Naive thymus-derived CD4-positive, alpha-beta T cell (primary cell): ENCODE results near the gene PCDHA13. TPM values are rescaled to one million over a fixed set of nuclear protein-coding genes. Genes with fewer than 3 reads are reported as not detected.
"Not testable (repeated sequence)": the region's sequence is repeated elsewhere in the genome, so short reads cannot be mapped to it uniquely, and the experiment has no call there.

ENCODE experiments used
- ATAC-seq: fragments of 150-1000 bp; cut with Tn5 transposase; 2 replicates; pipeline ENCODE4 v1.10.0; 2021; ENCODE audit warnings: mild to moderate bottlenecking, moderate library complexity
- CTCF ChIA-PET: fragments of 350-600 bp; sonication (Branson Sonifier 250); formaldehyde crosslinking; loops from one replicate; lab custom pipeline; 2021; ENCODE audit warnings: antibody characterized with exemption; lab: Charles Lee
- POLR2A ChIA-PET: fragments of 350-600 bp; sonication (Branson Sonifier 250); formaldehyde crosslinking; loops from one replicate; lab custom pipeline; 2021; ENCODE audit warnings: antibody characterized with exemption, inconsistent platforms; lab: Charles Lee
- DNase-seq, 9 donors: peaks; one replicate each; pipeline versions ENCODE4 v3.0.0 to v3.0.0-alpha.2; 2020 to 2022; ENCODE audit warnings: mixed read lengths in 1 of 9
- H3K27ac ChIP-seq: one replicate; pipeline ENCODE4 v1.7.0; 2013; ENCODE audit warnings: mild to moderate bottlenecking, low read depth, low read length, moderate library complexity
- H3K27me3 ChIP-seq, 2 donors: one replicate each; pipeline ENCODE4 v1.7.0; 2013; ENCODE audit warnings: low read length in 2 of 2, mild to moderate bottlenecking in 2 of 2, moderate library complexity in 2 of 2; ENCODE audit not compliant: control insufficient read depth in 2 of 2, insufficient read depth in 2 of 2
- H3K36me3 ChIP-seq, 3 experiments: 1 replicate in 2 of 3; 2 replicates in 1 of 3; pipeline ENCODE4 v1.7.0; 2013; ENCODE audit warnings: low read length in 3 of 3, mild to moderate bottlenecking in 3 of 3, moderate library complexity in 1 of 3; ENCODE audit not compliant: insufficient read depth in 3 of 3, control insufficient read depth in 2 of 3
- H3K4me1 ChIP-seq, 2 donors: one replicate each; pipeline ENCODE4 v1.7.0; 2013; ENCODE audit warnings: low read length in 2 of 2, mild to moderate bottlenecking in 2 of 2, moderate library complexity in 1 of 2; ENCODE audit not compliant: control insufficient read depth in 2 of 2, insufficient read depth in 2 of 2
- H3K4me3 ChIP-seq: 2 replicates; pipeline ENCODE4 v1.7.0; 2013; ENCODE audit warnings: mild to moderate bottlenecking, low read length
- H3K9me3 ChIP-seq, 3 experiments: 1 replicate in 2 of 3; 2 replicates in 1 of 3; pipeline ENCODE4 v1.7.0; 2013; ENCODE audit warnings: low read length in 3 of 3; ENCODE audit not compliant: control insufficient read depth in 2 of 3
- H3K27ac Mint-ChIP-seq, 9 donors: one replicate each; pipeline ENCODE4 v1.8.0; 2020 to 2022; ENCODE audit warnings: mixed read lengths in 9 of 9, mild to moderate bottlenecking in 8 of 9, moderate library complexity in 5 of 9, inconsistent platforms in 2 of 9
- H3K27me3 Mint-ChIP-seq, 5 donors: one replicate each; pipeline ENCODE4 v1.8.0; 2021 to 2022; ENCODE audit warnings: mixed read lengths in 5 of 5, mild to moderate bottlenecking in 1 of 5
- H3K36me3 Mint-ChIP-seq, 5 donors: one replicate each; pipeline ENCODE4 v1.8.0; 2020 to 2022; ENCODE audit warnings: mixed read lengths in 5 of 5, mild to moderate bottlenecking in 3 of 5, inconsistent platforms in 1 of 5
- H3K4me1 Mint-ChIP-seq, 7 donors: one replicate each; pipeline ENCODE4 v1.8.0; 2020 to 2022; ENCODE audit warnings: mixed read lengths in 7 of 7, mild to moderate bottlenecking in 3 of 7, inconsistent platforms in 1 of 7
- H3K4me3 Mint-ChIP-seq, 10 donors: one replicate each; pipeline ENCODE4 v1.8.0; 2020 to 2022; ENCODE audit warnings: mild to moderate bottlenecking in 10 of 10, mixed read lengths in 10 of 10, moderate library complexity in 6 of 10, inconsistent platforms in 2 of 10
- H3K9me3 Mint-ChIP-seq, 11 donors: one replicate each; pipeline ENCODE4 v1.8.0; 2020 to 2022; ENCODE audit warnings: mixed read lengths in 11 of 11, mild to moderate bottlenecking in 4 of 11, inconsistent platforms in 1 of 11, moderate library complexity in 1 of 11
- intact Hi-C, 2 donors: fragments of 100-400 bp; cut with micrococcal nuclease; formaldehyde crosslinking; loops; one replicate each; pipeline ENCODE4 v1.15.1; 2023
- polyA plus RNA-seq, 2 donors: library from polyadenylated mRNA; unstranded; fragments of 300-500 nt; fragmentation: Illumina TruSeq; gene quantifications; one replicate each; pipeline ENCODE4 v1.2.3, GENCODE V29; 2021
- total RNA-seq, 6 experiments: library from RNA in 5 of 6; stranded (reverse) in 5 of 6; gene quantifications; 1 replicate in 5 of 6; 2 replicates in 1 of 6; pipeline ENCODE4 v1.2.3 and lab custom pipeline; 2021 to 2026

The PCDHA13 gene
- total and polyA plus RNA-seq, 7 experiments from 2014 or later: not detected

GRCh38 chr5:140869555-140869886, 12.4 kb upstream of the PCDHA13 start:
- CTCF ChIA-PET: no interaction called here
- Mint-ChIP-seq H3K9me3 (peaks cover 0 to 65% (median 23%) of the 10 kb centered on the region in 11 donors), H3K4me3 (peak overlapping the region in 1 of 10 donors; percentile 20), H3K27me3 (peaks cover 0 to 63% (median 45%) of the 10 kb centered on the region in 5 donors), H3K4me1 (no peaks in the 10 kb centered on the region), H3K36me3 (peaks cover 0 to 11% (median 2%) of the 10 kb centered on the region in 5 donors), H3K27ac (peak overlapping the region in 1 of 9 donors; percentile 33)
- H3K9me3 ChIP-seq: peaks cover 0 to 19% (median 0%) of the 10 kb centered on the region in 3 experiments
- H3K27me3 ChIP-seq: peaks cover 0 to 16% of the 10 kb centered on the region in 2 donors
- POLR2A ChIA-PET: no interaction called here
- no peak overlapping the region for H3K4me3 ChIP-seq
- H3K36me3 ChIP-seq: no peaks in the 10 kb centered on the region
- DNase-seq: no peak
- no peaks in the 10 kb centered on the region for H3K4me1 ChIP-seq
- ATAC-seq: no peak
- no peak overlapping the region for H3K27ac ChIP-seq
- intact Hi-C loops: no loop called here

DNA sequence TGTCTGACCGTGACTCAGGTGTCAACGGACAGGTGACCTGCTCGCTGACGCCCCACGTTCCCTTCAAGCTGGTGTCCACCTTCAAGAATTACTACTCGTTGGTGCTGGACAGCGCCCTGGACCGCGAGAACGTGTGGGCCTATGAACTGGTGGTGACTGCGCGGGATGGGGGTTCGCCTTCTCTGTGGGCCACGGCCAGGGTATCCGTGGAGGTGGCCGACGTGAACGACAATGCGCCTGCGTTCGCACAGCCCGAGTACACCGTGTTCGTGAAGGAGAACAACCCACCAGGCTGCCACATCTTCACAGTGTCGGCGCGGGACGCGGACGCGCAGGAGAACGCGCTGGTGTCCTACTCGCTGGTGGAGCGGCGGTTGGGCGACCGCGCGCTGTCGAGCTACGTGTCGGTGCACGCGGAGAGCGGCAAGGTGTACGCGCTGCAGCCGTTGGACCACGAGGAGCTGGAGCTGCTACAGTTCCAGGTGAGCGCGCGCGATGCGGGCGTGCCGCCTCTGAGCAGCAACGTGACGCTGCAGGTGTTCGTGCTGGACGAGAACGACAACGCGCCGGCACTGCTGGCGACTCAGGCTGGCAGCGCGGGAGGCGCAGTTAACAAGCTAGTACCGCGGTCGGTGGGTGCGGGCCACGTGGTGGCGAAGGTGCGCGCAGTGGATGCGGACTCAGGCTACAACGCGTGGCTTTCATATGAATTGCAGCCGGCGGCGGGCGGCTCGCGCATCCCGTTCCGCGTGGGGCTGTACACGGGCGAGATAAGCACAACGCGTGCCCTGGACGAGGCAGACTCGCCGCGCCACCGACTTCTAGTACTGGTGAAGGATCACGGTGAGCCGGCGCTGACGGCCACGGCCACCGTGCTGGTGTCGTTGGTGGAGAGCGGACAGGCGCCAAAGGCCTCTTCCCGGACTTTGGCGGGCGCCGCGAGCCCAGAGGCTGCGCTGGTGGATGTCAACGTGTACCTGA, 11.4 kb upstream of the PCDHA13 start:
- Mint-ChIP-seq H3K4me1 (no peaks in the 10 kb centered on the region), H3K9me3 (peaks cover 0 to 71% (median 28%) of the 10 kb centered on the region in 11 donors), H3K36me3 (peaks cover 0 to 10% (median 2%) of the 10 kb centered on the region in 5 donors), H3K4me3 (no peak overlapping the region), H3K27ac (no peak overlapping the region), H3K27me3 (peaks cover 0 to 69% (median 50%) of the 10 kb centered on the region in 5 donors)
- intact Hi-C loops: no loop called here
- no peaks in the 10 kb centered on the region for H3K4me1 ChIP-seq
- ATAC-seq (no peak), DNase-seq (no peak)
- H3K4me3 ChIP-seq: no peak overlapping the region
- H3K36me3 ChIP-seq: no peaks in the 10 kb centered on the region
- ChIA-PET CTCF (no interaction called here), POLR2A (no interaction called here)
- no peak overlapping the region for H3K27ac ChIP-seq
- H3K9me3 ChIP-seq: peaks cover 0 to 21% (median 0%) of the 10 kb centered on the region in 3 experiments
- H3K27me3 ChIP-seq: peaks cover 0 to 10% of the 10 kb centered on the region in 2 donors

GRCh38 chr5:140875085-140876065, 6.5 kb upstream of the PCDHA13 start, which contains the start of gene PCDHA12:
TSS of gene PCDHA12 (plus strand) at chr5:140875308. CDS start at chr5:140875473, 165 bp downstream.
- H3K27ac Mint-ChIP-seq: peak within 1 kb of the TSS in 1 of 9 donors; percentile 52
- intact Hi-C loops: no loop called here
- no peaks in the 10 kb centered on the region for H3K4me1 Mint-ChIP-seq
- H3K36me3 Mint-ChIP-seq: peaks cover 0 to 21% (median 0%) of the 10 kb centered on the region in 5 donors
- DNase-seq (no peak), ATAC-seq (no peak)
- peaks cover 0 to 63% (median 61%) of the 10 kb centered on the region in 5 donors for H3K27me3 Mint-ChIP-seq
- H3K4me3 Mint-ChIP-seq: peak within 1 kb of the TSS in 1 of 10 donors; percentile 20
- Histone ChIP-seq H3K27me3 (peaks cover 0 to 4% of the 10 kb centered on the region in 2 donors), H3K27ac (no peak within 1 kb of the TSS), H3K9me3 (peaks cover 0 to 30% (median 0%) of the 10 kb centered on the region in 3 experiments), H3K4me1 (no peaks in the 10 kb centered on the region), H3K4me3 (no peak within 1 kb of the TSS), H3K36me3 (no peaks in the 10 kb centered on the region)
- H3K9me3 Mint-ChIP-seq: peaks cover under 1 to 86% (median 36%) of the 10 kb centered on the region in 11 donors
- CTCF ChIA-PET: no interaction called here
- POLR2A ChIA-PET: no interaction called here

DNA sequence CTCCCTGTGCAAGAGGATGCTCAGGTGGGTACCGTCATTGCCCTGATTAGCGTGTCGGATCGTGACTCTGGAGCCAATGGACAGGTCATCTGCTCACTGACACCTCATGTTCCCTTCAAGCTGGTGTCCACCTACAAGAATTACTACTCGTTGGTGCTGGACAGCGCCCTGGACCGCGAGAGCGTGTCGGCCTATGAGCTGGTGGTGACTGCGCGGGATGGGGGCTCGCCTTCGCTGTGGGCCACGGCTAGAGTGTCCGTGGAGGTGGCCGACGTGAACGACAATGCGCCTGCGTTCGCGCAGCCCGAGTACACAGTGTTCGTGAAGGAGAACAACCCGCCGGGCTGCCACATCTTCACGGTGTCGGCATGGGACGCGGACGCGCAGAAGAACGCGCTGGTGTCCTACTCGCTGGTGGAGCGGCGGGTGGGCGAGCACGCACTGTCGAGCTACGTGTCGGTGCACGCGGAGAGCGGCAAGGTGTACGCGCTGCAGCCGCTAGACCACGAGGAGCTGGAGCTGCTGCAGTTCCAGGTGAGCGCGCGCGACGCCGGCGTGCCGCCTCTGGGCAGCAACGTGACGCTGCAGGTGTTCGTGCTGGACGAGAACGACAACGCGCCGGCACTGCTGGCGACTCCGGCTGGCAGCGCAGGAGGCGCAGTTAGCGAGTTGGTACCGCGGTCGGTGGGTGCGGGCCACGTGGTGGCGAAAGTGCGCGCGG, 5.2 kb upstream of the PCDHA13 start:
- H3K4me3 ChIP-seq, H3K36me3 ChIP-seq, H3K27ac ChIP-seq, H3K27me3 ChIP-seq, ATAC-seq, H3K4me1 ChIP-seq, intact Hi-C loops, H3K4me1 Mint-ChIP-seq, POLR2A ChIA-PET, H3K4me3 Mint-ChIP-seq, DNase-seq, CTCF ChIA-PET: not testable (repeated sequence)
- H3K9me3 Mint-ChIP-seq: peaks cover 7 to 86% (median 46%) of the 10 kb centered on the region in 11 donors
- peaks cover 0 to 74% (median 73%) of the 10 kb centered on the region in 5 donors for H3K27me3 Mint-ChIP-seq
- H3K27ac Mint-ChIP-seq: peak overlapping the region in 1 of 9 donors; percentile 52
- peaks cover 0 to 21% (median 0%) of the 10 kb centered on the region in 3 experiments for H3K9me3 ChIP-seq
- peaks cover 0 to 32% (median 2%) of the 10 kb centered on the region in 5 donors for H3K36me3 Mint-ChIP-seq

GRCh38 chr5:140877262-140877581, 4.7 kb upstream of the PCDHA13 start:
- H3K4me1 ChIP-seq: no peaks in the 10 kb centered on the region
- H3K36me3 Mint-ChIP-seq: peaks cover 0 to 34% (median 4%) of the 10 kb centered on the region in 5 donors

GRCh38 chr5:140882591-140882899, 621 bp downstream of the PCDHA13 start:
- Histone ChIP-seq H3K27ac (no peak overlapping the region), H3K27me3 (no peaks in the 10 kb centered on the region), H3K4me3 (no peak overlapping the region), H3K36me3 (no peaks in the 10 kb centered on the region), H3K4me1 (no peaks in the 10 kb centered on the region), H3K9me3 (peaks cover 0 to 16% (median 0%) of the 10 kb centered on the region in 3 experiments)
- H3K27me3 Mint-ChIP-seq: peaks cover 0 to 56% (median 53%) of the 10 kb centered on the region in 5 donors
- POLR2A ChIA-PET: no interaction called here
- intact Hi-C loops: loop anchor here in 1 of 2 donors (5.0 kb wide), 1 partner anchor 40 kb away; the partner anchor contains the start of gene PCDHA8
- peaks cover 14 to 82% (median 37%) of the 10 kb centered on the region in 11 donors for H3K9me3 Mint-ChIP-seq
- no peaks in the 10 kb centered on the region for H3K4me1 Mint-ChIP-seq
- peaks cover 0 to 40% (median 5%) of the 10 kb centered on the region in 5 donors for H3K36me3 Mint-ChIP-seq
- ATAC-seq (no peak), DNase-seq (no peak)
- H3K4me3 Mint-ChIP-seq: no peak overlapping the region
- peak overlapping the region in 1 of 9 donors; percentile 46 for H3K27ac Mint-ChIP-seq
- CTCF ChIA-PET: no interaction called here

More at GRCh38 chr5:140877262-140877581, 4.7 kb upstream of the PCDHA13 start:
- peaks cover 0 to 74% (median 71%) of the 10 kb centered on the region in 5 donors for H3K27me3 Mint-ChIP-seq
- ATAC-seq (no peak), DNase-seq (no peak)
- H3K27ac Mint-ChIP-seq: no peak overlapping the region
- POLR2A ChIA-PET: no interaction called here
- CTCF ChIA-PET: no interaction called here
- H3K27ac ChIP-seq: no peak overlapping the region
- no peak overlapping the region for H3K4me3 ChIP-seq
- H3K4me1 Mint-ChIP-seq: no peaks in the 10 kb centered on the region
- H3K27me3 ChIP-seq: no peaks in the 10 kb centered on the region
- no peaks in the 10 kb centered on the region for H3K36me3 ChIP-seq
- intact Hi-C loops: no loop called here
- peaks cover 0 to 21% (median 0%) of the 10 kb centered on the region in 3 experiments for H3K9me3 ChIP-seq
- H3K4me3 Mint-ChIP-seq: no peak overlapping the region
- peaks cover 9 to 86% (median 45%) of the 10 kb centered on the region in 11 donors for H3K9me3 Mint-ChIP-seq
